Hematopoietic multipotent progenitor cell treated with erythropoietin and hydrocortisone succinate and interleukin-3 and kit ligand, for 4 days (in vitro differentiated cells): ENCODE data around the gene PLEKHA6.

Experiments
- DNase-seq: peaks from one replicate; pipeline ENCODE4 v3.0.0-alpha.2; 2015

Gene PLEKHA6

GRCh38 chr1:204280099-204280961, 79.4 kb downstream of the PLEKHA6 start:
- DNase-seq, result no peak

DNA sequence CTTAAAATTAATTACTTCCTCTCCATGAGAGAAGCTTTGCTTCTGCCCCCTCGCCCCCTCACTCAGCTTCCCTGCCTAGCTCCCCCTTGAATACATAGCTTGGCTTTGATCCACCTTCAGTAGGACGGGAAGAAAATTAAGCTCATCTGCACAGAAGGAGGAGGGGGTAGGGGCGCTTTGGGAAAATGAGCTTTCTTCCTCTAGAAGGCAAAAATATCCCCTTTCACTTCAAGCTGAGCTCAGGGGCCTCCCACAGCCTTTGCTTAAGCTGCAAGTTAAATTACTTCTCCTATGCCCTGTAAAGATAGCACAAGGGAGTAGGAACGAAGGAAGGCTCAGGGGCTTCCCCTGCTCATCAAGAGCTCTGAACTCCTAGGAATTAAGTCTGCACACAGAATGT, 80.8 kb downstream of the PLEKHA6 start:
- no peak for DNase-seq

- DNase-seq, result no peak
Measured at GRCh38 chr1:204278251-204278650, 81.5 kb downstream of the PLEKHA6 start.

DNA sequence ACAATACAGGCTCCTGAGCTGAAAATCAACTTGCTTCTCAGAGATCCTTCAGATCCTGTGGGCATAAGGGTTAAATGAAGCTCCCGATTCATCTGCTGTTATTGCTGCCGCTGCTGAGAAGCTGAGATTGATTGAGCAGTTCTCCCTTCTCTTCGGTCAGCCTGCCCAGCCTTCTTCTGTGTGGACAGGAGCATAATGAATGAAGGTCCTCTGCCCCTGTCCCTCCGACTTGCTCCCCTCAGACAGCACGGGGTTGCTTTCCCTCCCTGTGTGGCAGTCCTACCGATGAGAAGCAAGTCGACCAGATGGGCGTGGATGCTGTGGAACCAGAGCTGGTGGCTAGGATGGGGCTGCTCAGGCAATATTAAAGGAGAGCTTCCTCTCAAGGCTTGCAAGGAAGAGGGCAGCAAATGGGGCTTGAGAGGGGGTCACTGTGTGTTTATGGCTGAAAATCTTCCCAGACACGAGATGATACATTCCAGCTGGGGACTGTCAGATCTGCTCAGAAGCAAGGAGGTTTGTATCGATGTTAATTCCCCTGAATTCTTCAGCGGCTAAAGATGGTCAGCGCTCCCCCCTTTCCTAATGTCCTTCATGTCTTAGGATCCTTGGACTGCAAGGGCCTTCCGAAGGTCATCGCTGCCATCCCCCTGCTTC, 82.0 kb downstream of the PLEKHA6 start:
- DNase-seq, result no peak

DNA sequence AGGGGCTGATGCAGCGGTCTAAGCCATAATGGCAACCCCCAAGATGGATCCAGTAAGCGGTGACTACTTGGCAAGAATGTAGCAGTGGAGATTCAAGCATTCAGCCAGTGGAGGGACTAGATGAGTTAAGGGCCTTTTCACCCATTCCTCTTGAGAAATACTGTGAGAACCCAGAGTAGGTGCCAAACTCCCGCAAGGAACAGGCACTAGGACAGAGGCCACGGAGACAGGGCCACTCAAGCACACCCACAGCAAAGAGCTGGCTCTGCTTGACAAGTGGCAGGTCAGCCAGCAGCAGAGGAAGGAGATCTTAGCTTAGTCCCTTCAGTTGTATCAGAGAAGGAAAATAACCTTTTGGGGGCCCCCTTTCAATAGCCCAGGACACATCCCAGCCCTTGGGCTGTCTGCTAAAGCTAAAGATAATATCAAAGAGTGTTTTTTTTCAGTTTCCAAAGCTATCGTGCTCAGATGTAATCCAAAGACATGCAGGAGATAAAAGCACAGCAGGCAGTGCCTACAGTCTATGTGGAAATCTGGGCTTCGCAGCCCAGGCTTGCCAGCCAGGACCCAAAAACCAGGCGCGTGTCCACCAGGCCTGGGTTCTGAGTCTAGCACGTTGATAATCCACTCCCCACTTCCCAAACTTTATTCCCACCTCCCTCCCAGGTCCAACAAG, 83.9 kb downstream of the PLEKHA6 start:
- no peak for DNase-seq

- no peak for DNase-seq
Measured at GRCh38 chr1:204274446-204274845, 85.3 kb downstream of the PLEKHA6 start.

GRCh38 chr1:204272505-204272904, 87.2 kb downstream of the PLEKHA6 start:
- peak; percentile 34 for DNase-seq

DNA sequence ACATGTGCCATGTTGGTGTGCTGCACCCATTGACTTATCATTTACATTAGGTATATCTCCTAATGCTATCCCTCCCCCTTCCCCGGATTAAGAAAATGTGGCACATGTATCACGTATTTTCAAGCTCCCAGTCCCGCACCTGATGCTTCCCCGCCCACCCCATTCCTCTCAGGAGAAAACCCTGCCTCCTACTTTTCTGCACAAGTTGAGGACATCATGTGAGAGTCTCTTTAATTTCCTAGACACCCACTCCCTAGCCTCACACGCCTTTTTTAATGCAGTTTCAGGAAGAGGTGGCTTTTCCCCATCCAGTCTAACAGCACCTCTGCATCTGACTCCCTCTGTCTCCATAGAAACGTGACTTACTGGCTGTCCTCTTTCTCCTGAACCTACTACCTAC, 87.8 kb downstream of the PLEKHA6 start:
- no peak for DNase-seq

DNA sequence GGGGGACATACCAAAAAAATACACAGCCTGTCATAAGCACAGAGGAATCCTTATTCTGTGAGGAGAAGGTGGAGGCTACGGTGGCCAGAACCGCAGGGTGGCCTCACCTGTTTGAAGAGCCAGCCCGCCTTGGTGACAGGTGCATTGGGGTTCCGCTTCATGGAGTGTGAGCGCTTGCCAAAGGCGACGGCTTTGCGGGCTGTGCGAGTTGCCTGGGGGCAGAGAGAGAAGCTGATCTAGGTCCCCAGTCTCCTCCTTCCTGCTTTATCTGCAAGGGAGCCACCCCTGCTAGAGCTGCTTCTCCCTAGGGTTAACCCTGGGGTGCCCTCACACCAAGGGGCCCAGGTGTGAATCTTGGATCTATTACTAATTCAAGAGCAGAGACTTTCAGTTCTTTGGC, 91.6 kb downstream of the PLEKHA6 start:
- DNase-seq, result no peak

DNA sequence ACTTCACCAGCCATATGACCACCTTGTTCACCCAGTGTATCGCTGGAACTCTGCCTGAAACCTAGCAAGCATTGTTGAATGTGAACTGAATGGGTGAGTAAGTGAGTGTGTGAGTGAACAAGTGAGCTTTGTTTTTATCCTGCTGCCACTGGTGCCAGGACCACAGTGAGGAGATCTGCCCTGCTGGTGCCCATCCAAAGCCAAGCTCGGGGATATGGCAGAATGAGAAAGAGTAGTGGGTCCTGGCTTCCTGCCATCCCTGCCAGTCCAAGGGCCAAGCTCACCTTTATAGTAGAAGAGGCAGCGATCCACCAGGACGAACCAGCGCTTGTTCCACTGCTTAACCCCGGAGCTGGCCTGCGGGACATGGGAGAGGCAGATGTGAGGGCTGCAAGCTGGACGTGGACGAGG, 92.5 kb downstream of the PLEKHA6 start:
- DNase-seq, result no peak

GRCh38 chr1:204266504-204267034, 93.2 kb downstream of the PLEKHA6 start:
- DNase-seq, result no peak

GRCh38 chr1:204265665-204266064, 94.1 kb downstream of the PLEKHA6 start:
- DNase-seq, result no peak

GRCh38 chr1:204264805-204265204, 94.9 kb downstream of the PLEKHA6 start:
- DNase-seq, result no peak

- DNase-seq, result peak; percentile 70
Measured at GRCh38 chr1:204263254-204263910, 96.3 kb downstream of the PLEKHA6 start.

DNA sequence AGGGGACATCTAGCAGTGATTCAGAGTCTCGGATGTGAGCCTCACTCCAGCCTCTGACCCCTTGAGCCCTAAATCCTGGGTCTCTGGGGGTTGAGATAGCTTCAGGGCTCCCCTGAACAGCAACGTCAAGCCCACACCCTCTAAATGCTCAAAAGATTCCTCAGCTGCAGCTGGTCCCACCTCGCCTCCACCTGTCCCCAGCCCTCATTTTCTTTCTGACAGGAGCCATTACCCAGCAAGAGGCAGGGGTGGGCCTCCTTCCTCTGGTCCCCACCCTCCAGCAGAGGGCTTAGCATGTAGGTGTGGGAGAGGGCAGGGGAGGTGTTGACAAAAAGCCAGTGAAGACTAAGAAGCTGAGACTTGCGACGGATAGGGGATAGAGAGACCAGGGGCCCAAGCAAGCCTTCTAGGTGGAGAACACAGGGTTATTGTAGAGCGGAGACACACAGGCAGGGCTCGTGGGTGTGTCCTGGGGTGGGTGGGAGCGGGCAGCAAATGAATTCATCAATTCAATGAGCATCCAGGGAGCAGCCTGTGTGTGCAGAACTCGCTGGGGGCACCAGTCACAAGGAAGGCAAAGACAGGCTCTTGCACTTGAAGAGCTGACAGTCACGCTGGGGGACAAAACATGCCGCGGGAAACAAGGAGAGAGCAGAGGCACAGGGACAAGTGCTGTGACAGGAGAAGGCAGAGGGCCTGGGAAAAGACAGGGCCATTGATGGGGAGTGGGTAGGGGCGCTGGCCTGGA, 97.0 kb downstream of the PLEKHA6 start:
- DNase-seq, result no peak

DNA sequence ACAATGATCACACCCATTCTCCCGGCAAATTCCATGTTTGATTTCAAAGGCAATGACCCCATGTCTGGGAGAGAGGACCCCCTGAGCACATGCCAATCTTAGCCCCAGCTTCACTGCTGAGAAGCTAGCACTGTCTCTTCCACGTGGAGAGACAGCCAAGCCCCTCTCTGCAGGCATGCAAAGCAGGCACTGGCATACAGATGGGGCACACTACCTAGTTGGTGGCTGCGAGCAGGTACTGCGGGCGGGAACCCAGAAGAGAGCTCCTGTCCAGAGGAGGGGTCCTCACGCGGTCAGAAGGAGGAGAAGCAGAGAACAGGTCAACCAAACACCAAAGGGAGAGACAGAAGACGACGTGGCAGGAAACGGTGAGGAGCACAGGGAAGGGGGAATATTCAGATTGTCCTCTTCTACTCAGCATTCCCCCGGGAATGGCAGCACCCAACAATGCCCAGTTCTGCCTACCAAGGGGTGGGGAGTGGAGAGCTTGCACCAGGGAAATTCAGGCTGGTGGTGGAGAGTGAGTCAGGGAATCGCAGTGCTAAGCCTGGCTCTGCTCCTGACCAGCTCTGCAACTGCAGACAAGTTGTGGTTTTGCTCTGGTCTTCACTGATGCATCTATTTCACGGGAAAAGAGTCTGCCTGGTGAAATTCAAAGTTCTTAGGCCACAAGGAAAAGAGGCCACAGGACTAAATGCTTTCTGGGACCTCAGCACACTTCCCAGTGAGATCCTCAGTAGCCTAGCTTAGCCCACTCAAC, 97.8 kb downstream of the PLEKHA6 start:
- DNase-seq, result no peak

DNA sequence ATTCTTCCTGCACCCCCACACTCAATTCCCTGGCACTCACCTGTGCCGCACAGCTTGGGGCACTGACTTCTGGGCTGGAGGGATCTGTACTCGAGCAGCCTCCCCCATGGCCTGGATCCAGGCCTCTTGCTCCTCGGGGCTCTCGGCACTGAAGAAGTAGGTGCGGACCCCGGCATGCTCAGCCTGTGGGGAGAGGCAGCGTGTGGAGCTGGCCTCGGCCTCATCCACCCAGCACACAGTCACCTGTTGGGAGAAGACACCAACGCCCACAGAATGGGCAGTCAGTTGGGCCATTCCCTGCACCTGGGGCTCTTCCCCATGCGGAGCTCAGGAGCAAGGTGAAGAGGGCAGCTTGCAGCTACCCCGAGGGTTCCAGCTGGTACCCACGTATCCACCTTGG, 98.5 kb downstream of the PLEKHA6 start:
- no peak for DNase-seq

DNA sequence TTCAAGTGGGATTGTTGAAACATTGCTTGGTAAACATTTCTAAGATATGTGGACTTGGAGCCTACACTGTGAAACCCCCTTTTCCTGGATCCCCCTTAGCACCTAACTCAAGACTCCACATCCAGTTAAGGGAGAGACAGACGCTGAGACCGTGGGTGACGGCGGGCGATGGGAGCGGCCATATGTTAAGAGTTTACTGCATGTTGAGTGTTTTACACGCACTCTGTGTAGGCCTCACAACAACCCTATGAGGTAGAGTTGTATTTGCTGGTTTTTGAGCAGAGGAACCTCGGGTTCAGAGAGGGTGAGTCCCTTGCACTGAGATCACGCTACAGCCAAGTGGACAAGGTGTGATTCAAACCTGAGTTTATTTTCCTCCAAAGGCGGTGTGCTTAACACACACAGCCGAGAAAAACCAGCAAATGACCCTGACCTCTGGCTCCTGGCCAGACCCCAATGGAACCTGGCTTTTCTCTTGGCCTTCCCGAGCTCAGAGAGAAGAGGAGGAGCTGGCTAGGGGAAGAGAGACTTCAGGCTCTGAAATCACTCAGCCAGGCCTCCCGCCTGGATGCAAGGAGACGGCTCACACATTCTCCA, 99.0 kb downstream of the PLEKHA6 start:
- DNase-seq, result no peak

DNA sequence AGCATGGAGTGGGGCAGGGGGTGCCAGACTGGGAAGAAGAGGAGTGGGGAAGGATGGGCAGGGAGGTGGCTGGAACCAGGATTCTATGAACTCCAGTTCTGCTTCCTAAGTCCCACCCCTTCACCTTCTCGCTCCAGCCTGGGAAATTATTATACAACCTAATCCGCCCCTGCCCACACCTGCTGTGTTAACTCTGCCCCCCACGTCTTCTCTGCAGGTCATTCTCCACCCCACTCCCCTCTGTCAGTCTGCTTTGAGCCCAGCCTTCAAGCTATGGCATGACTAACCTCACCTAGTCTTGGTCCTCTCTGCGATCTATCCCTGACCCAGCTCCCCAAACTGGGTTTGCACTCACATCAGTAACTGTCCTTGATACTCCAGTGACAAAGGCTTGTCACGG, 99.9 kb downstream of the PLEKHA6 start:
- no peak for DNase-seq

- no peak for DNase-seq
Measured at GRCh38 chr1:204259196-204259595, 100.5 kb downstream of the PLEKHA6 start.
